HepG2 (cell line): ENCODE data around the gene ENPP7. TPM values are rescaled to one million over a fixed set of nuclear protein-coding genes. Genes with fewer than 3 reads are reported as not detected.
A peak's percentile ranks its signal among the peaks of the same experiment; 100 is the strongest.

ENCODE experiments used
- CBX5 ChIP-seq: sonication (generic); formaldehyde crosslinking; IDR thresholded peaks from 2 replicates; pipeline ENCODE4 v1.4.0; 2020; ENCODE audit warnings: missing genetic modification reagents, borderline replicate concordance
- KMT2A ChIP-seq: sonication (generic); formaldehyde crosslinking; IDR thresholded peaks from 2 replicates; pipeline ENCODE4 v1.4.0; 2020; ENCODE audit warnings: missing genetic modification reagents
- MLLT10 ChIP-seq: sonication (generic); formaldehyde crosslinking; IDR thresholded peaks from 2 replicates; pipeline ENCODE4 v1.4.0; 2020; ENCODE audit warnings: missing genetic modification reagents
- MTF2 ChIP-seq: sonication (generic); formaldehyde crosslinking; IDR thresholded peaks from 2 replicates; pipeline ENCODE4 v1.5.0; 2020; ENCODE audit warnings: missing genetic modification reagents, borderline replicate concordance
- MYC ChIP-seq: sonication (generic); formaldehyde crosslinking; IDR thresholded peaks from 2 replicates; pipeline ENCODE4 v1.9.0; 2021; ENCODE audit warnings: missing genetic modification reagents, borderline replicate concordance
- NR3C1 ChIP-seq: sonication (generic); formaldehyde crosslinking; IDR thresholded peaks from 2 replicates; pipeline ENCODE4 v1.4.0; 2020; ENCODE audit warnings: missing genetic modification reagents
- PAXIP1 ChIP-seq: sonication (generic); formaldehyde crosslinking; conservative IDR thresholded peaks from 2 replicates; pipeline ENCODE4 v1.4.0; 2020; ENCODE audit warnings: mild to moderate bottlenecking, missing genetic modification reagents, moderate library complexity
- SIN3A ChIP-seq: IDR thresholded peaks from 2 replicates; pipeline ENCODE4 v1.6.1; 2011; ENCODE audit warnings: low read depth, mild to moderate bottlenecking, control low read depth, low read length, borderline replicate concordance
- SMAD9 ChIP-seq: sonication (generic); formaldehyde crosslinking; IDR thresholded peaks from 2 replicates; pipeline ENCODE4 v1.5.1; 2020; ENCODE audit warnings: mild to moderate bottlenecking, missing genetic modification reagents
- SRSF9 ChIP-seq: fragments of 200-400 bp; formaldehyde crosslinking; IDR thresholded peaks from 2 replicates; pipeline ENCODE4 v1.6.1; 2018; ENCODE audit warnings: borderline replicate concordance, mild to moderate bottlenecking, low read depth, low read length; ENCODE audit not compliant: insufficient read depth, poor library complexity, severe bottlenecking
- TAF1 ChIP-seq: sonication (generic); formaldehyde crosslinking; IDR thresholded peaks from 2 replicates; pipeline ENCODE4 v1.4.0; 2020; ENCODE audit warnings: missing genetic modification reagents
- TGIF2 ChIP-seq: IDR thresholded peaks from 2 replicates; pipeline ENCODE4 v1.6.1; 2016; ENCODE audit warnings: control low read depth, missing compliant biosample characterization
- ZKSCAN1 ChIP-seq: fragments of 150-350 bp; IDR thresholded peaks from 2 replicates; pipeline ENCODE4 v1.6.1; 2014; ENCODE audit warnings: low read length
- ZNF234 ChIP-seq: sonication (generic); formaldehyde crosslinking; conservative IDR thresholded peaks from 2 replicates; pipeline ENCODE4 v1.5.1; 2020; ENCODE audit warnings: mild to moderate bottlenecking, missing genetic modification reagents
- ZNF503 ChIP-seq: sonication (generic); formaldehyde crosslinking; IDR thresholded peaks from 2 replicates; pipeline ENCODE4 v1.4.0; 2020; ENCODE audit warnings: missing genetic modification reagents
- ZNF574 ChIP-seq: sonication (generic); formaldehyde crosslinking; IDR thresholded peaks from 2 replicates; pipeline ENCODE4 v1.4.0; 2020; ENCODE audit warnings: missing genetic modification reagents
- ZNF772 ChIP-seq: sonication (generic); formaldehyde crosslinking; IDR thresholded peaks from 2 replicates; pipeline ENCODE4 v1.5.0; 2020; ENCODE audit warnings: mild to moderate bottlenecking, missing genetic modification reagents
- ZNF788 ChIP-seq: sonication (generic); formaldehyde crosslinking; IDR thresholded peaks from 2 replicates; pipeline ENCODE4 v1.5.0; 2020; ENCODE audit warnings: mild to moderate bottlenecking, missing genetic modification reagents, borderline replicate concordance
- polyA plus RNA-seq, 8 experiments: library from polyadenylated mRNA; depleted of rRNA in 3 of 8; stranded (reverse) in 7 of 8; unstranded in 1 of 8; fragments of >200 nt; fragmentation: Illumina TruSeq in 4 of 8; extraction: Trizol in 4 of 8; gene quantifications; 2 replicates each; pipeline versions ENCODE4 v1.2.1 to v1.2.3, GENCODE V29; 2011 to 2016; ENCODE audit warnings: low read depth in 4 of 8, missing spikeins in 1 of 8, mixed read lengths in 1 of 8; ENCODE audit not compliant: insufficient read depth in 1 of 8
- total RNA-seq, 5 experiments: library from RNA; depleted of rRNA; stranded (reverse); fragments of >200 nt; fragmentation: Illumina TruSeq; extraction: Trizol; gene quantifications; 2 replicates each; pipeline ENCODE4 v1.2.3, GENCODE V29; 2016; ENCODE audit warnings: low read depth in 1 of 5

The ENPP7 gene
- total and polyA plus RNA-seq, 2 of the 13 experiments (the other 11 are each of a cell fraction or from before 2014, with no cell fraction given): 1.1 to 2.2 TPM

- TF ChIP-seq ZNF772 (CRISPR knock-in tag): peak; percentile 77; the same call in 1 of the 2 replicates
- no peak for TF ChIP-seq MTF2 (CRISPR knock-in tag)
- TF ChIP-seq NR3C1 (CRISPR knock-in tag): no peak
- no peak for TF ChIP-seq MLLT10 (CRISPR knock-in tag)
- TF ChIP-seq KMT2A (CRISPR knock-in tag): no peak
- peak; percentile 98 for TF ChIP-seq MYC (CRISPR knock-in tag)
- TF ChIP-seq SRSF9: no peak
- peak; percentile 68; the same call in 1 of the 2 replicates for TF ChIP-seq TGIF2 (CRISPR knock-in tag)
- 0 out of 2 replicates have a peak, but pooled peaks have one; percentile 75 for TF ChIP-seq SMAD9
- TF ChIP-seq ZNF234 (CRISPR knock-in tag): no peak
- no peak; the same call in 1 of the 2 replicates for TF ChIP-seq ZNF503 (CRISPR knock-in tag)
- TF ChIP-seq ZKSCAN1: no peak
- peak; percentile 95 for TF ChIP-seq ZNF788 (CRISPR knock-in tag)
- peak; percentile 78 for TF ChIP-seq ZNF574 (CRISPR knock-in tag)
- no peak for TF ChIP-seq SIN3A
- peak; percentile 97 for TF ChIP-seq PAXIP1 (CRISPR knock-in tag)
- TF ChIP-seq TAF1: peak; percentile 46; the same call in 1 of the 2 replicates
- 0 out of 2 replicates have a peak, but pooled peaks have one; percentile 46 for TF ChIP-seq CBX5
Measured at GRCh38 chr17:79760197-79760906, 29.6 kb downstream of the ENPP7 start (continued).
